Measurements from ENCODE around the gene SAMD14.

SAMD14 gene

DNA sequence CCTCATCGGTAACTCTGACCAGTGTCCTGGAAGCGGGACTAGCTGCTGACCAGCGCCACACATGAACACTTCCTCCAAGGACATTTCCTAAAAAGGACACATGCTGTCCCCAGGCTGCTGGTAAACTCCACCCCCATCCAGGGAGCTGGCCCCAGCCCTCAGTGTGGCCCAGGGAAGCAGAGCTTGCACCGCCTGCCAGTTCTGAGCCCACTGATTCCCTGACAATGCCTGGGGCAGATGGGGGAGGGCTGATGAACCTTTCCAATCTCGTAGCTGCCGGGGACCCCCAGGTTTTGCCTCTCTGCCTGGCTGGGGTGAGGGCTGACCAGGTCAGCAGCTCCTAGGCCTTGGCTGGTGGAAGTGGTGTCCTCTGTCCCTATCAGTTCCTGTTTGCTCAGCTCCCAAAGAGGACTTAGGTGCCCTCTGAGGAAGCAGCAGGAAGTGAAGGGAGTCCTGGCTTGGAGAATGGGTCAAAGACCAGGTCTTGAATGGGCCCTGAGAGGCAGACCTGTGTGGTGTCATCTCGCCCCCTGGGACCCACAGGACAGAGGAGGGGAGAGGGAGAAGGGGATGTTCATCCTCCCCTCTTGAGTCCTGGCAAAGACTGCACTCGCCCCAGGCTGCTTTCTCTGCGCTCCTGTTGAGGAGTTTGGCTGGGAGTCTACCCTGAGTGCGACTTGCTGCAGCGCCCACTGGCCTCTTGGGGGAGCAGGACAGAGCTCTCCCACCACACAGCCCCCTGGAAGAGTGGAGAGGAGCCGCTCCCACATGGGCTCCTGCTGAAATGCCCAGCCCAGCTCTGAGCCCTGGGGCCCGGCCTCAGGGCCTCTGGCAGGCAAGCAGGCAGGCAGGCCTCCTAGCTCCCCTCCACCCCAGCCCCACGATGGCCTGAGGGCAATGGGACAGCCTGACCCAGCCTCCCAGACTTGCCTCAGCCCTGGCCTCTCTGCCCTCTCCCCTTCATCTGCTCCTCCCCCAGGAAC, 18.0 kb downstream of the SAMD14 start:
- DNase-seq = no peak

DNA sequence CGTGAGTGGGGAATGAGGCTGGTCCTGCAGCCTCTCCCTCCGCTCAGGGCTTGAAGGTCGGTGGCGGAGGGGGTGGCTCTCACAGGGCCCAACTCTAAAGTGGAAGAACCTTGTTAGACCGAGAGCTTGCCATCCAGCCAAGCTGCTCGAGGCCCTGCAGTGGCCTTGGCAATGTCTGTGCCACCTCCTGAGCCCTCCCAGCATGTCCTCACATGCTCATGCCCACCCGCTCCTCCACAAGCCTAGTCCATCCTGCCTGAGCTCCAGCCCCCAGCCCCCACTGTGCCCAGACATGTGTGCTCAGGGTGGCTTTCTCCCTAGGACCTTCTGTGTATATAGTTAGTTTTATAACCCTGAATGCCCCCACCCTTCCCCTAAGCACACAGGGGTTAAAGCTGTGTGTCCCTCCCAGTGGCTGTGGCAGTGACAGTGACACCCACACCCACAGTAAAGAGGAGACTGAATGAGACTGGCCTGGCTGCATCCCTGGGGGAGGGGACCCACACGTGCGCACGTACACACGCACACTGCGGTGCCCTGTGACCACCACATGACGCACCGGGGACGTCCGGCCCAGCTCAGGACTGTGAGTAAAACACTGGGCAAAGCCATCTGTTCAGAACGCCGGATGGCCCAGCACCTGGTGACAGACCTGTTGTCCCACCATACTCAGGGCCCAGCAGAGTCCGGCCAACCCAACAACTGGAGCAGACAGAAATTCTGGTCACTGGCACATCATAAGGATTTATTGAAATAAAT, 19.2 kb downstream of the SAMD14 start:
- no peak for DNase-seq

DNA sequence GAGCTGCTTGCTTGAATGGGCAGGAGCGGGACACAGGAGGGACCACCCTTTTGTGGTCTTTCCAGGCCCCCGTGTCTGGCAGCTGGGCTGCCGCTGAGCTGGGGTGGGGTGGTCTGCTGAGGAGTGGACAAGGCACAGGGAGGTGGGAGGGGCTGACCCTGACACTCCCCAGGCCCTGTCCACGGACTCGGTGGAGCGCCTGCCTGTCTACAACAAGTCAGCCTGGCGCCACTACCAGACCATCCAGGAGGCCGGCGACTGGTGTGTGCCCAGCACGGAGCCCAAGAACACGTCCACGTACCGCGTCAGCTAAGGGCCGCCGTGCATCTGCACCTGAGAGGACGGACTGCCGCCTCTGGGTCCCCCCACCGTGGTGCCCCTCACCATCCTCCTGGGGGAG, 20.2 kb downstream of the SAMD14 start:
- DNase-seq = no peak

DNA sequence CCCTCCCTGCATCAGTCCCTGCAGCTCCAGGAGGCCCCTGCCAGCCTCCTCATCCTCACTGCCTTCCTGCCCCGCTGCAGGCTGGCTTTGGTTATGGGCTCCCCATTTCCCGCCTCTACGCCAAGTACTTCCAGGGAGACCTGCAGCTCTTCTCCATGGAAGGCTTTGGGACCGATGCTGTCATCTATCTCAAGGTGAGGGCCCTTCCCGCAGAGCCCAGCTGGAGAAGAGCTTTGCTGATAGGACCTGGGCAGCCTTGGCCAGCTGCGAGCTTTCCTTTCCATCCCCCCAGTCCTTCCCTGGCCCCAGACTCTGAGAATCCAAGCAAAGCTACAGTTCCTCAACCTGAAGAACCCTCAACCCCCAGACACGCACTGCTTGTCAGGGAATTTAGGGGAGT, 20.8 kb downstream of the SAMD14 start:
- DNase-seq = no peak

DNA sequence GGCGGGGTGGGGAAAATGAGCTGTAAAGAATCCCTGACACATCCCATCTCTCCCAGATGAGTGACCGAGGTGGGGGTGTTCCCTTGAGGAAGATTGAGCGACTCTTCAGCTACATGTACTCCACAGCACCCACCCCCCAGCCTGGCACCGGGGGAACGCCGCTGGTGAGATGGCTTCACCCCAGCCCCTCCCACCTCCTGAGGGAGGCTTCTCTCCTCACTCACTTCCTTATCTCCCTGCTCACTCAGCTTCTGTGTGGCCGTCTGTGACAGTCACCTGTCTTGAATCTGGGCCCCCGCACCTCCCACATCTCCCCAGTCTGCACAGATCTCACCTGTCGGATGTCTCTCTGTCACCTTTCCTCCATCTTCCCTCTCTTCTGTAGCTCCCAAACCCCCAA, 21.4 kb downstream of the SAMD14 start:
- no peak for DNase-seq

DNA sequence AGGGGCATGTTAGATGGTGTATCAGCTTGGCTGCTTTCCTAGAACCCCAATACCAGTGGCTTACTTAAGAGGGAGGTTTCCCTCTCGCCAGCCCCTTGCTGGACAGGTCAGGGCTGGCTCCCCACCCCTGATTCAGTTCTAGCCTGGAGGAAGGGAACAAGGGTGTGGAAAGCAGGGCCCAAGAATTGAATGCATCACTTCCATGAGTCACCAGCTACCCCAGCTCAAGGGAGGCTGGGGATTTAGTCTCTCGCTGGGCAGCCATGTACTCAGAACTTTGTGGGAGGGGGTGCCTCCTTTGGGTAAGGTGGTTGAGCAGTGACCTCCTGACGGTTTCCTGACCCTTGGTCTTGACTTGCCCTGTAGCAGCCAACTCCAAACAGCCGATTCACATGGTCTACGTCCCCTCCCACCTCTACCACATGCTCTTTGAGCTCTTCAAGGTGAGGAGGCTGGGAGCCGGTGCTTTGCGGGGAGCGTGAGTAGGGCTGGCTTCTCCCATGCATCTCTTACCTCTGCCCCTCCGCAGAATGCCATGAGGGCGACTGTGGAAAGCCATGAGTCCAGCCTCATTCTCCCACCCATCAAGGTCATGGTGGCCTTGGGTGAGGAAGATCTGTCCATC, 22.1 kb downstream of the SAMD14 start:
- no peak for DNase-seq

DNA sequence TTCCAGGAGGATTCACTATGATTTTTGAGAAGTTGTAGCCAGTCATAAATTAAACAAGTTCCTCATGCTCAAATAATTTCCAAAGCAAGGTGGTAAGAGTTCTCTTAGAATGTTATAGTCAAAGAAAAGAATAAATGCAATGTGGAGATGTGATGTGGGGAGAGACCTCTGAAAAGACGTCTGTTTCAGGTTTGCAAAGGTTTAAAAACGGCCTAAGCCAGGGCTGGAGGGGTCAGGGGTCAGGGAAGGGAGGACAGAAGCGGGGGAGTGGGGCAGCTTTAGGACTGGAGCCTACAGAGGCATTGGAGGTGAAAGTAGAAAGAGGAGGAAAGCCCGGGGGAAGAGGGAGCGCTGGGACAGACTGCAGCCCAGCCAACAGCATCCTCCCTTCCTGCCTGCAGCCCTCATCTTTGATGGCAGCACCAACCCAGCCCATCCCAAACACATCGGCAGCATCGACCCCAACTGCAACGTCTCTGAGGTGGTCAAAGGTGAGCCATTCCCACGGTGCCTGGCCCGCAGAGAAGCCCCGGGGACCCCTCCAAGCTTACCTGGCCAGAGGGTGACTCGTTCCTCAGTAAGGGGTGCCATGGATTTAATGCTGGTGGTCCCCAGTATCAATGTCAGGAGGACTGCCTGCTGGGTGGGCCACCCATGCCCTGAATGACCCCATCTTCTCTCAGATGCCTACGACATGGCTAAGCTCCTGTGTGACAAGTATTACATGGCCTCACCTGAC, 23.4 kb downstream of the SAMD14 start:
- no peak for DNase-seq

DNA sequence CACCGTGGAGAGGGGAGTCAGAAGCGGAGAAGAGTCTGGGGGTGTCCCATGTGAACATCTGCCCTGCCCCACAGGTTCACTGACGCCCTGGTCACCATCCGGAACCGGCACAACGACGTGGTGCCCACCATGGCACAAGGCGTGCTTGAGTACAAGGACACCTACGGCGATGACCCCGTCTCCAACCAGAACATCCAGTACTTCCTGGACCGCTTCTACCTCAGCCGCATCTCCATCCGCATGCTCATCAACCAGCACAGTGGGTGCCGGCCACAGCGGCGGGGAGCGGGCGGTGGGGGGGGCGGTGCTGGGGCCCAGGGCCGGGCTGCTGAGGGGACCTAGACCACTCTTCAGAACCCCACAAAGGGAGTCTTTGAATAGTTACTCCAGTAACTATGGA, 24.1 kb downstream of the SAMD14 start:
- no peak for DNase-seq

DNA sequence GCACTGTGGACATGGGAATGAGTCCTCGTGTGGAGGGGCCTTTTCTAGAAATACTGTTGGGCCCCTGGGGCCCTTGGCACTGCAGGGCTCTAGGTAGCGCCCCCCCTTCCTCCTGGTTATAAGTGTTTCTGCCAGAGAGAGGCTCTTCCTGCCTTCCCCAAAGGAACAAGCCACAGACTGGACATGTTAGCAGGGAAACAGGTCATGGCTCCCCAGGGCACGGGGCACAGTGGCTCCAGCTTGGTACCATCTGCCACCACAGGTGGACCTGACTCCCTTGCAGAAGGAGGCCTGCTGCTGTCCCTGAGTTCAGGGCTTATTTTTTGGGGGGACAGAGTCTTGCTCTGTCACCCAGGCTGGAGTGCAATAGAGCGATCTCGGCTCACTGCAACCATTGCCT, 26.0 kb downstream of the SAMD14 start:
- no peak for DNase-seq

DNA sequence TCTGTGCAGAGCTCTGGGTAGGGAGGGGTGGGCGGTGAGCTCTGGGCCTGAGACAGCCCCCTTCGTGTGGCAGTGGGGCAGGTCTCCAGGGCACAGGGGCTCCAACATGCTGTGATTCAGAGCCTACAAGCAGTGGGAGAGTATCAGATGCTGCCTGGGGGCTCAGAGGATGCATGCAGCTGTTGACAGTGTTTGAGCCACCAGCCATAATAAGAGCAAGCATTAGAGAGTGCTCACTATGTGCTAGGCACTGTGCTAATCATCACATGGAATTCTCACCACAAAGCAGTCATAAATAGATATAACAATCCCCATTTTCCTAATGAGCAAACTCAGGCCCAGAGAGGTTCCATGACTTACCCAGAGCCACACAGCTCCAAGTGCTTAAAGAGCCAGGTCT, 26.7 kb downstream of the SAMD14 start:
- DNase-seq = no peak

DNA sequence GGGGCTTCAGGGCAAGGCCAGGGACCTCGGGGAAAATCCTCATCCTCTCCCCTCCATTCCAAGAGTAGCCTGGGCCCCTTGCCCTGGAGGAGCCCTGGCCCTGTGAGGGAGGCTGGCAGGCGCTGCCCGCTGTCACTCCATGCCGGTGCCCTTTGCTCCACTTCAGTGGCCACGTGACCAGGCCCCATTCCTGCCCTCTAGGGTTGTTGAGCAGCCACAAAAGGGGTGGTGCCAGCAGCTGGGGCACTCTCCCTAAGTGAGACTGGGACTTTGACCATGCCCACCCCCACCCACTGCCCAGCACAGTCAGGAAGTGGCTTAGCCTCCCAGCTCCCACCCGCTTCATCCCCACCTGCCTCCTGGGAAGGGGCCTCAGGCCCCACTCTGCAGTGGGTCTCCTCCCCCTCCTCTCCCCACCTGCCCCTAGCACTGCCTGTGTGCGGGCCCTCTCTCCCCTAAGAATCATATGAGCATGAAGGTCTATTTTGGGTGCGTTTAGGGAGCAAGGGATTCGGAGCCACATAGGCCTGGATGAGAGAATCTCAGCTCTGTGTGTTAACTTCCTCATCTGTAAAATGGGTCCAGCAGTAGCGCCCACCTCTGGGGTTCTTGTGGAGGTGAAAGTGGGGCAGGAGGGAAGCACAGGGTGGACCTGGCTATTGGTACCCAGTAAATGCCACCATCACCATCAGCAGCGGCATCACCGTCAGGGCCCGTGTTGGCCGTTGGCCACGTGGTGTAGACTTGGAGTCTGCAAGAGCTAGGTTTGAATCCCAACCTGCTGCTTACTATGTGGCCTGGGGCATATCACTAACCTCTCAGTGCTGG, 27.6 kb downstream of the SAMD14 start:
- no peak for DNase-seq

DNA sequence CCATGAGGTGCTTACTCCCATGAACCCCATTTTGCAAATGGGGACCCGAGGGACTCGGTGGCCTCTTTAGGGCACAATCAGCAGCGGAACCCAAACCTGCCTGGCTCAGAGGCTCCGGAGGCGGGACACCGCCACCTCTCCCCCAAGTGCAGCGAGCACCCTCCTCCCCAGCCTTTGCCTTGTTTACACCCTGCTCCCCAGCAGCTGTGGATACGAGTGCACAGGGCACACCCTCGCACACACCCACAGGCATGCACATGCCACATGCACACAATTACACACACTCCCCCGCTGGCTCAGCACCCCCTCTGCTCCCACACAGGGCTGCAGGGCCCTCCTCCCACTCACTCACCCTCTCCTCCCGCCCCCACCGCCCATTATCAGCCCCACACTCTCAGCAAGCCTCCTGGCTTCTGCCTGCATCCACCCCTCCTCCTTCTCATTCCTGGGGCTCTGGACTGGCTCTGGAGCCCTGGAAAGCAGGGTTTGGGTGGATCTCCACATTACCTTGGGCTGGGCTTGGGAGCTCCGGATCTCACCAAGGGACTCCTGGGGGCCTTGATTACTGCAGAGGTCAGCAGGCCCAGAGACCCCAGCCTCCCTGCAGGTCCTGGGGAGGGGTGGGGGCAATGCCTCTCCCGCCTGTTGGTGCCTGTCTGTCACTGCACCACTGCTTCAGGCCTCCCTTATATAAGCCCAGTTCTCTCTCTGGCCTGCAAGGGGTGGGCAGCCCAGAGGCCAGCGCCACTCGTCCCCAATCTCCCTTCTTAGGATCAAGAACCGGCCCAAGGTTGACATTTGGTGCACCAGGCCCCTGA, 28.4 kb downstream of the SAMD14 start:
- no peak for DNase-seq

DNA sequence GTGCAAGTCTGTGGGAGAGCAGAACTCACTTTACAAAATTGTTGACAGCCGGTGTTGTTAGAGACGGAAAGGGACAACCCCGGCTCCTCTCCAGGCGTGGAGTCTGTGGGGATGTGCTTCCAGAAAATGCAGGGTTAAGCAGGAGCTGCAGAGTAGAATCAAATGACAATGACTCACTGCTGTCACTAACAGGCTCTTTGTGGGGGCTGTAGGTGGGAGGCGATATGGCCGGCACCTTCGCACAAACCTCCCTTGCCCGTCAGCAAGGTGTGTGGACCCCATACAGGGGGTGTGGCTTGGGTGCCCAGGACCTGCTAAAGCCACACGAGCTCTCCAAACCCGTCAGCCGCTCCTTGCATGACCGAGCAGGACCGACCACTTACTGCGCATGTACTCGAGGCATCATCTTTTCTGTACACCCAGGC, 29.0 kb downstream of the SAMD14 start:
- DNase-seq = no peak

DNA sequence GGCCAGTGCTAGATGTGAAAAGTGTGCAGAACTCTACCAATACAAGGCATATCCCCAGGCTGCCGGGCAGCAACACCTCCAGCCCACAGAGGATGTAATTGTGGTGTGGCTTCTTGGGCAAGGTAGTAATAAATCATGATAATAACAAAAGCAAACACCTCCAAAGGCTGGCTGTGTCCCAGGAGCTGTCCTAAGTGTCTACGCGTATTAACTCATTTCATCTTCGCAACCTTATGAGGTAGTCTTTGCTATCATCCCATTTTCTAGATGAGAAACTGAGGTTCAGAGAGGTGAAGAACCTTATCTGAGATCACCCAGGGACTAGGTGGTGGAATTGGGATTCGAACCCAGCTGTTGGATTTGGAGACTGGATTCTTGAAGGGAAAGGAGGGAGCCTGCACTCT, 29.5 kb downstream of the SAMD14 start:
- no peak for DNase-seq

DNA sequence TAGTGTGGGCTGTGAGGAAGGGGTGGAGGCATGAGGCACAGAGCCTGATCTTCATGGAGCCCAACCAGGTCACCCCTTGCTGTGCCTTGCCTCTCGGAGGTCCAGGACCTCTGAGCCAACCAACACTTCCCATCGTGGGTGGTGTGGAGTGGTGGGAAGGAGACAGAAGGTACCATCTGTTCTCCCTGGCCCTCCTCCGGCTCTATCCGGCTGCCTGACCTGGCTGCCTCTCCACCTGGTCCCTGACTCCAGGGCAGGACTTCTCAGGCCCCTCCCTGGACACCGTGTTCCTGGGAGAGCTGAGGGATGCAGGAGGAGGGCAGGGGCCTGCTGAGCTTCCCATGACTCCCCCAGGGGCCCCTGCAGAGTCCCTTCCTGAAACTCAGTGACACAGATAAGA, 31.0 kb downstream of the SAMD14 start:
- DNase-seq = no peak

DNA sequence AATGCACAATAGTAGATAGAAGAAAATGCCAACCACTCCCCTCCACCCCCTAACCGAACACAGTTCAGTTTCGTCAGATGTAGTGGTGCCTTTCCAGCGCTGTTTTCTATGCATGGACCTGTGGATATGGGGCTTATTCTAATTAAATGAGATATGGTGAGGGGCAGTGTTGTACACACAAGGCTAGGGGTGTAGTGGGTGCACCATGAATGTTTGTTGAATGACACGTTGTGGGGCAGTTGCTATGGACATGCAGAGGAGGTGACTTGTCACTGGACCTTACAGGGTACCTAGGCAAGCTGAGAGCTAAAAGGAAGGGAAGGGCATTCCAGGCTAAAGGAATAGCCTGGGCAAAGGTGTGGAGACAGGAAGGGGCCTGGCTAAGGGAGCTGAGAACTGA, 31.4 kb downstream of the SAMD14 start:
- no peak for DNase-seq

DNA sequence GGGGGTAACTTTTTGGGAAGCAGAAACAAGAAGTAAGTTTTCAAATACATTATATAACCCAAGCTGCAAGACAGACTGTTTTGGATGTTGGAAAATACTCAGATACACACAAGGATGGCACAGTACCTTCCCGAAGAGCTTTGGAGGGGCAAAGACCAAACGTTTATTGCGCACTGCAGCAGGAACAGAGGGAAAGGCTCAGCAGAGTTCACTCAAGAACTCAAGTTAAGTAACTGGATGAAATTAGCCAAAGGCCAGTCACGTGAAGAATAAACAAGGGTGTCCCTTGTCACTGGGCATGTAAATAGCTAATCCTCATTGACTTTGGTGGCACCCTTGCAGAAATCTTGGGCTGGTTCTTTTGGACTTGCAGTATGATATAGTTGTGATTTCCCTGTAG, 32.0 kb downstream of the SAMD14 start:
- no peak for DNase-seq

DNA sequence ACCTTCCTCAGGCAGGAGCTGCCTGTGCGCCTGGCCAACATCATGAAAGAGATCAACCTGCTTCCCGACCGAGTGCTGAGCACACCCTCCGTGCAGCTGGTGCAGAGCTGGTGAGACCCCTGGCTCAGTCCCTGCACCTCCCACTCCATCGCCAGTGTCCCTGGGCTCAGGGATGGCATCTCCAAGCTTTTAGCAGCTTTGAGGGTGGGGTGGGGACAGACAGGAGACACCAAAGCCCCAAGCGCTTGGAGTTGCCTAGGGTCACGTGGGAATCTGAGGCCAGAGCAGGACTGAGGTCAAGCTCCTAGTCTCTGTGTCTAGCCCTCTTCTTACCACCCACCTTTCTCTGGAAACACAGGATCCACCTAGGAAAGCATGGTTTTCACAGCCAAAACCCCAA, 32.5 kb downstream of the SAMD14 start:
- DNase-seq = no peak

DNA sequence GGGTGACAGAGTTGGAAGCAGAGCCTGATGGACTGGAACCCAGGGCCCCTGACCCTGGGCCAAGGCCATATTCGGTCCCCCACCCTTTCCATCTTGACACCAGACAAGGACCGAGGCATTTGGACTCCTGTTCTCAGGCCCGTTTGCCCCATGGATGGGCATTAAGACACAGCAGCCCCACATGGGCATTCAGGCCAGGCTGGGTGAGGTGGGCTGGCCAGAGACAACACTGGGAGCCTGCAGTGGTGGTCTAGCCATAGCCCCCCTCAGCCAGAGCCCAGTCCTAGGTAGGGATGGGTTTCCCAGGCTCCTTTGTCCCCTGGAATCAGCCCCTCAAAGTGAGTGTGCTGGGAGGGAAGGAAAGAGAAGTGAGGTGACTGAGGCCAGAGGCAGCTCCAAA, 33.2 kb downstream of the SAMD14 start:
- no peak for DNase-seq

DNA sequence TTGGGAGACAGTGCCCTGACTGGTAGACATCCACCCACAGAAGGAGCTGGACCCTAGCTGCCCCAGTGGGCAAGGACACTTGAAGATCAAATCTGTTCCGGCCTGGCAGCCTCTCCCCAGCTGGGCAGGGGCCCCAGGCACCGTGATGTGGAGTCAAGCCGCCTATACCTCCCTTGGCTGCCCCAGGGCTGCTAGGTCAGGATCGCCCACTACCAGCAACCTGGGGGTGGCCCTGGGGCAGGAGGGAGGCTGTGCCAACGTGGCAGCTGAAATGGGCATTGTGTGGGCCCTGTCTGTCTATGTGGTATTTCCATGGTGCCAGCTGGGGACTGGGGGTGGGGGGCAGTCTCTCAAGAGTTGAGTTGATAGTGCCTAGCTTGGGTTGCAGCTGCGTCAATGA, 33.9 kb downstream of the SAMD14 start:
- DNase-seq = no peak

DNA sequence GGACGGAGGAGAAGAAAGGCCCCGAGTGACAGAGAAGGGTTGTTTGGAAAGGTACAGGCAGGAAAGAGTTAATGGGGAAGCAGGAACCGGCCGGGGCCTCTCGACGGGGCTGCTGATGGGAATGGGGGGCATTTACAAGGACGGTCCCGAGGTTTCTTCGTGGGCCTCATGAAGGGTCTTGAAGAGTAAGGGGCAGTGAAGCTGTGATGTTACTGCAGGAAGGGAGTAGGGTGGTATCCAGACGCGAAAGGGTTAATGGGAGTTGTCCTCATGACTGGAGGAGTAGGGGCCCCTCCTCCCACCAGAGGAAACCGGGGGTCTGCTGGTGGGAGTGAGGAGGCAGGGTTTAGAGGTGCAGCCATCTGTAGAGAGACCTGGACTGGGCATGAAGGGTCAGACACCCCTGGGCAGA, 34.3 kb downstream of the SAMD14 start:
- DNase-seq = no peak

Data from NCI-H1436 treated with DMSO at 0.1 percent for 48 hours (cell line).